HK-2 (cell line): ENCODE measurements around the gene TPP1.

ENCODE experiments used
- DNase-seq: peaks from one replicate; pipeline ENCODE4 v3.0.0-alpha.2; 2018; ENCODE audit not compliant: unreplicated experiment

The TPP1 gene

GRCh38 chr11:6563121-6563619 lies 56.1 kb downstream of the TPP1 start:
- DNase-seq, result no peak
